ENCODE data around the gene TIGAR.

DNA sequence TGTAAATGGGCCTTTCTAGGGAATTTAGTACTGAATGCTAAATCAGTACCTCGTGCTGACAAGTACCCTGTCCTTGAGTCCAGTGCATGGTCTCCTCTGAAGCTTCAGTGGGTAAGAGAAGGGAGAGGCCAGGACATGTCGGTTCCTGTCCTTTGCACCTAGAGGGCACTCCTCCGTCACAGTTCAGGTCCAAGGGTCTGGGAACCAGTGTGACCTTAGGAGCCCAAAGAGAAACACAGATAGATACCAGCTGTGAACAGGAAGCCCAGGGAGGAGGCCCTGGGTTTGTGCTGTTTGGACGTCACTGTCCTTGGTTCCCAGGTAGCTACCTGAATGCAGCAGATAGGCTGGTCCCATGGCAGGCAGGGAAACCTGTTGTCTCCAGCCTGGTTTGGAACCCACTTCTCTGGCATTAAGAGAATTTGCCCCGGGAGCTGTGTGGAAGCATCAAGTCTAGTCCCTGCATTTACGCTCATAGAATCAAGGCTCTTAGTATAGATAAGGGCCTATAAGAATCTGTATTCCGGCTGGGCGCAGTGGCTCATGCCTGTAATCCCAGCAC, 62.4 kb downstream of the TIGAR start:
- TF ChIP-seq, protein P1, sequence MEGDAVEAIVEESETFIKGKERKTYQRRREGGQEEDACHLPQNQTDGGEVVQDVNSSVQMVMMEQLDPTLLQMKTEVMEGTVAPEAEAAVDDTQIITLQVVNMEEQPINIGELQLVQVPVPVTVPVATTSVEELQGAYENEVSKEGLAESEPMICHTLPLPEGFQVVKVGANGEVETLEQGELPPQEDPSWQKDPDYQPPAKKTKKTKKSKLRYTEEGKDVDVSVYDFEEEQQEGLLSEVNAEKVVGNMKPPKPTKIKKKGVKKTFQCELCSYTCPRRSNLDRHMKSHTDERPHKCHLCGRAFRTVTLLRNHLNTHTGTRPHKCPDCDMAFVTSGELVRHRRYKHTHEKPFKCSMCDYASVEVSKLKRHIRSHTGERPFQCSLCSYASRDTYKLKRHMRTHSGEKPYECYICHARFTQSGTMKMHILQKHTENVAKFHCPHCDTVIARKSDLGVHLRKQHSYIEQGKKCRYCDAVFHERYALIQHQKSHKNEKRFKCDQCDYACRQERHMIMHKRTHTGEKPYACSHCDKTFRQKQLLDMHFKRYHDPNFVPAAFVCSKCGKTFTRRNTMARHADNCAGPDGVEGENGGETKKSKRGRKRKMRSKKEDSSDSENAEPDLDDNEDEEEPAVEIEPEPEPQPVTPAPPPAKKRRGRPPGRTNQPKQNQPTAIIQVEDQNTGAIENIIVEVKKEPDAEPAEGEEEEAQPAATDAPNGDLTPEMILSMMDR (IDR thresholded peaks at IDR 0.05; ENCODE audit: low read depth, low read length, missing input control), result no peak
- TF ChIP-seq SP1 (IDR thresholded peaks at IDR 0.05), result no peak
- TF ChIP-seq, protein P2, sequence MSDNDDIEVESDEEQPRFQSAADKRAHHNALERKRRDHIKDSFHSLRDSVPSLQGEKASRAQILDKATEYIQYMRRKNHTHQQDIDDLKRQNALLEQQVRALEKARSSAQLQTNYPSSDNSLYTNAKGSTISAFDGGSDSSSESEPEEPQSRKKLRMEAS (IDR thresholded peaks at IDR 0.05), result no peak
- TF ChIP-seq, protein P3, sequence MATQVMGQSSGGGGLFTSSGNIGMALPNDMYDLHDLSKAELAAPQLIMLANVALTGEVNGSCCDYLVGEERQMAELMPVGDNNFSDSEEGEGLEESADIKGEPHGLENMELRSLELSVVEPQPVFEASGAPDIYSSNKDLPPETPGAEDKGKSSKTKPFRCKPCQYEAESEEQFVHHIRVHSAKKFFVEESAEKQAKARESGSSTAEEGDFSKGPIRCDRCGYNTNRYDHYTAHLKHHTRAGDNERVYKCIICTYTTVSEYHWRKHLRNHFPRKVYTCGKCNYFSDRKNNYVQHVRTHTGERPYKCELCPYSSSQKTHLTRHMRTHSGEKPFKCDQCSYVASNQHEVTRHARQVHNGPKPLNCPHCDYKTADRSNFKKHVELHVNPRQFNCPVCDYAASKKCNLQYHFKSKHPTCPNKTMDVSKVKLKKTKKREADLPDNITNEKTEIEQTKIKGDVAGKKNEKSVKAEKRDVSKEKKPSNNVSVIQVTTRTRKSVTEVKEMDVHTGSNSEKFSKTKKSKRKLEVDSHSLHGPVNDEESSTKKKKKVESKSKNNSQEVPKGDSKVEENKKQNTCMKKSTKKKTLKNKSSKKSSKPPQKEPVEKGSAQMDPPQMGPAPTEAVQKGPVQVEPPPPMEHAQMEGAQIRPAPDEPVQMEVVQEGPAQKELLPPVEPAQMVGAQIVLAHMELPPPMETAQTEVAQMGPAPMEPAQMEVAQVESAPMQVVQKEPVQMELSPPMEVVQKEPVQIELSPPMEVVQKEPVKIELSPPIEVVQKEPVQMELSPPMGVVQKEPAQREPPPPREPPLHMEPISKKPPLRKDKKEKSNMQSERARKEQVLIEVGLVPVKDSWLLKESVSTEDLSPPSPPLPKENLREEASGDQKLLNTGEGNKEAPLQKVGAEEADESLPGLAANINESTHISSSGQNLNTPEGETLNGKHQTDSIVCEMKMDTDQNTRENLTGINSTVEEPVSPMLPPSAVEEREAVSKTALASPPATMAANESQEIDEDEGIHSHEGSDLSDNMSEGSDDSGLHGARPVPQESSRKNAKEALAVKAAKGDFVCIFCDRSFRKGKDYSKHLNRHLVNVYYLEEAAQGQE (IDR thresholded peaks at IDR 0.05), result no peak
